Cardiac muscle cell (in vitro differentiated cells and primary cell): ENCODE results near the gene CCND2. TPM values are rescaled to one million over a fixed set of nuclear protein-coding genes. Genes with fewer than 3 reads are reported as not detected.

Experiments
- DNase-seq, 2 donors: peaks; one replicate each; pipeline versions ENCODE4 v3.0.0 to v3.0.0-alpha.2; 2010 to 2017; ENCODE audit warnings: low read depth in 1 of 2, low spot score in 1 of 2
- H3K27ac ChIP-seq: fragments of 200-600 bp; sonication (generic); 2 replicates; pipeline ENCODE4 v1.5.1; 2016
- H3K27me3 ChIP-seq: fragments of 200-600 bp; sonication (generic); 2 replicates; pipeline ENCODE4 v1.6.0; 2016; ENCODE audit warnings: control low read depth
- H3K36me3 ChIP-seq: fragments of 200-600 bp; sonication (generic); 2 replicates; pipeline ENCODE4 v1.5.1; 2016; ENCODE audit warnings: control low read depth
- H3K4me1 ChIP-seq: fragments of 200-600 bp; sonication (generic); 2 replicates; pipeline ENCODE4 v1.8.1; 2017; ENCODE audit warnings: low read depth, mild to moderate bottlenecking, mixed run types
- H3K4me3 ChIP-seq: fragments of 200-600 bp; sonication (generic); 2 replicates; pipeline ENCODE4 v1.5.1; 2016; ENCODE audit warnings: mild to moderate bottlenecking
- H3K9me3 ChIP-seq: fragments of 200-600 bp; sonication (generic); 2 replicates; pipeline ENCODE4 v1.5.1; 2017; ENCODE audit warnings: low read depth, mild to moderate bottlenecking, control low read depth
- polyA plus RNA-seq: library from polyadenylated mRNA; unstranded; fragments of >200 nt; fragmentation: Nextera tagmentation; extraction: Ambion mirVana; gene quantifications from 2 replicates; pipeline ENCODE4 v1.2.1, GENCODE V29; 2016
- total RNA-seq: library from RNA; depleted of rRNA; stranded (reverse); fragments of >200 nt; gene quantifications from 2 replicates; pipeline ENCODE4 v1.2.3, GENCODE V29; 2016
- TF ChIP-seq, protein P1 (sequence below): IDR thresholded peaks from 2 replicates; pipeline ENCODE4 v1.5.1; 2012; ENCODE audit warnings: low read depth, mild to moderate bottlenecking, low read length

Gene CCND2
- total and polyA plus RNA-seq, 2 experiments from 2014 or later, result 89.9 to 91.5 TPM

- Histone ChIP-seq H3K36me3 (peaks cover 33% of the 10 kb centered on the region), H3K27ac (no peak overlapping the region), H3K4me3 (no peak overlapping the region), H3K4me1 (no peaks in the 10 kb centered on the region), H3K9me3 (no peaks in the 10 kb centered on the region), H3K27me3 (no peaks in the 10 kb centered on the region)
- DNase-seq, result no peak
- TF ChIP-seq, protein P1, sequence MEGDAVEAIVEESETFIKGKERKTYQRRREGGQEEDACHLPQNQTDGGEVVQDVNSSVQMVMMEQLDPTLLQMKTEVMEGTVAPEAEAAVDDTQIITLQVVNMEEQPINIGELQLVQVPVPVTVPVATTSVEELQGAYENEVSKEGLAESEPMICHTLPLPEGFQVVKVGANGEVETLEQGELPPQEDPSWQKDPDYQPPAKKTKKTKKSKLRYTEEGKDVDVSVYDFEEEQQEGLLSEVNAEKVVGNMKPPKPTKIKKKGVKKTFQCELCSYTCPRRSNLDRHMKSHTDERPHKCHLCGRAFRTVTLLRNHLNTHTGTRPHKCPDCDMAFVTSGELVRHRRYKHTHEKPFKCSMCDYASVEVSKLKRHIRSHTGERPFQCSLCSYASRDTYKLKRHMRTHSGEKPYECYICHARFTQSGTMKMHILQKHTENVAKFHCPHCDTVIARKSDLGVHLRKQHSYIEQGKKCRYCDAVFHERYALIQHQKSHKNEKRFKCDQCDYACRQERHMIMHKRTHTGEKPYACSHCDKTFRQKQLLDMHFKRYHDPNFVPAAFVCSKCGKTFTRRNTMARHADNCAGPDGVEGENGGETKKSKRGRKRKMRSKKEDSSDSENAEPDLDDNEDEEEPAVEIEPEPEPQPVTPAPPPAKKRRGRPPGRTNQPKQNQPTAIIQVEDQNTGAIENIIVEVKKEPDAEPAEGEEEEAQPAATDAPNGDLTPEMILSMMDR, result no peak
Measured at GRCh38 chr12:4297617-4298016, 24.1 kb downstream of the CCND2 start.

- no peak overlapping the region for H3K4me3 ChIP-seq
- no peaks in the 10 kb centered on the region for H3K27me3 ChIP-seq
- peaks cover 9% of the 10 kb centered on the region for H3K4me1 ChIP-seq
- H3K36me3 ChIP-seq, result peaks cover 27% of the 10 kb centered on the region
- no peak overlapping the region for H3K27ac ChIP-seq
- no peak for DNase-seq
- TF ChIP-seq, protein P1, result no peak
- H3K9me3 ChIP-seq, result no peaks in the 10 kb centered on the region
Measured at GRCh38 chr12:4300883-4301282, 27.3 kb downstream of the CCND2 start.

GRCh38 chr12:4301932-4302501 is 28.5 kb downstream of the CCND2 start:
- Histone ChIP-seq H3K4me3 (no peak overlapping the region), H3K4me1 (peaks cover 9% of the 10 kb centered on the region), H3K9me3 (no peaks in the 10 kb centered on the region), H3K36me3 (peaks cover 28% of the 10 kb centered on the region), H3K27me3 (no peaks in the 10 kb centered on the region), H3K27ac (no peak overlapping the region)
- TF ChIP-seq, protein P1, result no peak
- DNase-seq, result no peak

DNA sequence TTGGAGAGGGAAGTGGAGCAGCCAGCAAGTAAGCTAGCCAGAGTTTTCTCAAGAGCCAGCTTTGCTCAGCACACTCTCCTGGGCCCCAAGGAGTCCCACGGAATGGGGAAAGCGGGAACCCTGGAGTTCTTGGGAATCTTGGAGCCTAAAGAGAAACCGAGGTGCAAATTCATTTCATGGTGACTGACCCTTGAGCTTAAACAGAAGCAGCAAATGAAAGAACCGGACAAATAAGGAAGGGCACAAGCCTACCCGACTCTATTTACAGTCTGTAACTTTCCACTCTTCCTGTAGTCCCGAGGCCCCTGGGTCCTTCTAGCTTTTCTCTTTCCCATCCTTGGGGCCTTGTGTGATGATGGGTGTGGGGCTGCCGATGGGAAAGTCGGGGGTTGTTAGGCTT is 29.3 kb downstream of the CCND2 start:
- Histone ChIP-seq H3K4me1 (peaks cover 9% of the 10 kb centered on the region), H3K9me3 (no peaks in the 10 kb centered on the region), H3K27me3 (no peaks in the 10 kb centered on the region), H3K36me3 (peaks cover 25% of the 10 kb centered on the region), H3K4me3 (no peak overlapping the region), H3K27ac (no peak overlapping the region)
- TF ChIP-seq, protein P1, result no peak
- DNase-seq, result no peak

DNA sequence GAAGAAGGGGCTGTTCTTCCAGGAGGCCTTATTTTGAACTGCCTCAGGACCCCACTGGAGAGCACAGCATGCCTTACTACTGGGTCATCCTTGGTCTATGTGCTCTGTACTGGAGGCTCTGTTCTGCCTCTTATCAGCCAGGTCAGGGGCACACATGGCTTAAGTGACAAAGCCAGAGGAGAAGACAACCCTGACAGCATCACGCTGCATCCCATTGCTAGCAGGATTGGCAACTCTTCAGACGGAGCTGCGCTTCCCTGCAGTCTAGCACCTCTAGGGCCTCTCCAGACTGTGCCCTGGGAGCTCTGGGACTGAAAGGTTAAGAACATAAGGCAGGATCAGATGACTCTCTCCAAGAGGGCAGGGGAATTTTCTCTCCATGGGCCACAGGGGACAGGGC is 30.2 kb downstream of the CCND2 start:
- no peak for DNase-seq
- H3K36me3 ChIP-seq, result peaks cover 23% of the 10 kb centered on the region
- TF ChIP-seq, protein P1, result no peak

More for the DNA sequence above, 30.2 kb downstream of the CCND2 start:
- Histone ChIP-seq H3K27me3 (no peaks in the 10 kb centered on the region), H3K4me3 (no peak overlapping the region), H3K27ac (no peak overlapping the region), H3K9me3 (no peaks in the 10 kb centered on the region), H3K4me1 (peaks cover 9% of the 10 kb centered on the region)
